ENCODE measurements around the gene CDKAL1. TPM values are rescaled to one million over a fixed set of nuclear protein-coding genes. Genes with fewer than 3 reads are reported as not detected.
"Not testable (repeated sequence)": the region's sequence is repeated elsewhere in the genome, so short reads cannot be mapped to it uniquely, and the experiment has no call there.

CDKAL1 gene
- total RNA-seq, 2 donors from 2014 or later = 23.0 to 23.7 TPM

DNA sequence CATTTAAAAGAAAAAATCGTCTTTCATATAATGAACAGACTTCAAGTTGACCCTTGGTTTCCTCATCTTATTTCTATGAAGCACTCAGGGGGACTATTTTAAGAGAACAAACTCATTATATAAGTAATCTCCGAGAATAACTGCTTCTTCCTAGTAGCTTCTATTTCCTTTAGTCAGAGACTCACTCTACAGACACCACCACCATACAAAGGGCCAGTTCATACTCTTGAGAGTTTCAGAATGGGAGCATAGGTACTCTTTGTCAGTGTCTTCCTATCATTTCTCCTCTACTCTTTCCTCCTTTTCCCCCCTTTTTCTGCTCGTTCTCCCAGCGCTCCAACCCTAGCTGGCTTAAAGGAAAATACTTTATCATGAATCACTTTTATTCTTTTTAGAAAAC lies 104.9 kb downstream of the CDKAL1 start:
- Mint-ChIP-seq H3K4me3 (no peak overlapping the region), H3K27me3 (no peaks in the 10 kb centered on the region), H3K4me1 (peaks cover 12% of the 10 kb centered on the region), H3K27ac (no peak overlapping the region), H3K36me3 (ENCODE audit: low read depth) (peaks cover 10% of the 10 kb centered on the region)
- DNase-seq (no peak), ATAC-seq (no peak)
- no peaks in the 10 kb centered on the region for H3K9me3 ChIP-seq (ENCODE audit: control insufficient read depth, low read length, poor library complexity, severe bottlenecking)

- no peak overlapping the region for H3K4me3 Mint-ChIP-seq
- no peak for ATAC-seq
- H3K36me3 Mint-ChIP-seq (ENCODE audit: low read depth) = peaks cover 10% of the 10 kb centered on the region
- peaks cover 12% of the 10 kb centered on the region for H3K4me1 Mint-ChIP-seq
- no peak for DNase-seq
- H3K27me3 Mint-ChIP-seq = no peaks in the 10 kb centered on the region
- H3K9me3 ChIP-seq (ENCODE audit: control insufficient read depth, low read length, poor library complexity, severe bottlenecking) = no peaks in the 10 kb centered on the region
- H3K27ac Mint-ChIP-seq = no peak overlapping the region
Observed at GRCh38 chr6:20640181-20640580, 105.9 kb downstream of the CDKAL1 start.

DNA sequence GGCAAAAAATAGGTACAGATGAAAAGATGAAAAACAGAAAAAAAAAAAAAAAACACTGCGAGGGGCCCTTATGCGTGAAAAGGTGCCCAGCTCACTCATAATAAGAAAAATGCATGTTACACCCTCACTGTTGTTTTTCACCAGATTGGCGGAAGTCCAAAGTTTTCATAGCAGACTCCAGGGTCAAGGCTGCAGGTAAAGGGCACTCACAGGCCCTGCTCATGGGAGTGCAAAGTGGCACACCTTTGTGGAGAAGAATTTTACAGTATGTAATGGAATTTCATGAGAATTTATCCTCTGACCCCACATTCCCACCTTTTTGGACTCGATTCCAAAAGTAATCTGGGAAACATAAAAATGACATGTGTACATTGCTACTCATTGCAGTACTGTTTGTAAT lies 108.2 kb downstream of the CDKAL1 start:
- peaks cover 10% of the 10 kb centered on the region for H3K36me3 Mint-ChIP-seq (ENCODE audit: low read depth)
- DNase-seq (no peak), ATAC-seq (no peak)
- peak overlapping the region; percentile 37 for H3K27ac Mint-ChIP-seq
- H3K4me1 Mint-ChIP-seq = peaks cover 6% of the 10 kb centered on the region
- H3K9me3 ChIP-seq (ENCODE audit: control insufficient read depth, low read length, poor library complexity, severe bottlenecking) = no peaks in the 10 kb centered on the region
- no peaks in the 10 kb centered on the region for H3K27me3 Mint-ChIP-seq
- H3K4me3 Mint-ChIP-seq = no peak overlapping the region

DNA sequence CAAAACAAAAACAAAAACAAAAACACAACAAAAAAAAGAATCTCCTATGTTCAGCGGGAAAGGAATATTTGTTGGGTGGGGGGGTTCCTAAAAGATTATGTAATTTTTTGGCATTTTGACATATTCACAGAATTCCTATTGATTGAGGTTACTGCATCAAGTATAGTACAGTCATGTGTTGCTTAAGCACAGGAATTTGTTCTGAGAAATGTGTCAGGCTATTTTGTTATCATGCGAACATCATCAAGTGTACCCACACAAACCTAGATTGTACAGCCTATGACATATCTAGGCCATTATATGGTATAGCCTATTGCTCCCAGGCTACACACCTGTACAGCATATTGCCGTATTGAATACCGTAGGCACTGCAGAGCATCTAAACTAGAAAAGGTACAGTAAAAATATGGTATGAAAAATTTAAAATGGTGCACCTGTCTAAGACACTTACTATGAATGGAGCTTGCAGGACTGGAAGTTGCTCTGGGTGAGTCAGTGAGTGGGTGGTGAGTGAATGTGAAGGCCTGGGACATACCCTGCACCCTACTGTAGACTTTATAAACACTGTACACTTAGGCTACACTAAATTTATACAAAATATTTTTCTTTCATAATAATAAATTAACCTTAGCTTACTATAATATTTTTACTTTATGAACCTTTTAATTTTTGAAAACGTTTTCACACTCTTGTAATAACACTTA lies 110.6 kb downstream of the CDKAL1 start:
- no peaks in the 10 kb centered on the region for H3K9me3 ChIP-seq (ENCODE audit: control insufficient read depth, low read length, poor library complexity, severe bottlenecking)
- ATAC-seq (no peak), DNase-seq (no peak)
- H3K27me3 Mint-ChIP-seq = no peaks in the 10 kb centered on the region
- no peak overlapping the region for H3K27ac Mint-ChIP-seq
- peaks cover 11% of the 10 kb centered on the region for H3K36me3 Mint-ChIP-seq (ENCODE audit: low read depth)
- H3K4me1 Mint-ChIP-seq = peaks cover 7% of the 10 kb centered on the region
- H3K4me3 Mint-ChIP-seq = no peak overlapping the region

- not testable (repeated sequence) for H3K27me3 Mint-ChIP-seq; H3K9me3 ChIP-seq (ENCODE audit: control insufficient read depth, low read length, poor library complexity, severe bottlenecking); ATAC-seq; H3K4me1 Mint-ChIP-seq; H3K4me3 Mint-ChIP-seq; H3K27ac Mint-ChIP-seq; H3K36me3 Mint-ChIP-seq (ENCODE audit: low read depth); DNase-seq
Observed at GRCh38 chr6:20645572-20645971, 111.3 kb downstream of the CDKAL1 start.

- H3K27ac Mint-ChIP-seq = no peak overlapping the region
- H3K9me3 ChIP-seq (ENCODE audit: control insufficient read depth, low read length, poor library complexity, severe bottlenecking) = no peaks in the 10 kb centered on the region
- H3K36me3 Mint-ChIP-seq (ENCODE audit: low read depth) = peaks cover 8% of the 10 kb centered on the region
- H3K4me1 Mint-ChIP-seq = peaks cover 13% of the 10 kb centered on the region
- ATAC-seq (no peak), DNase-seq (no peak)
- no peaks in the 10 kb centered on the region for H3K27me3 Mint-ChIP-seq
- H3K4me3 Mint-ChIP-seq = no peak overlapping the region
Observed at GRCh38 chr6:20647585-20647984, 113.3 kb downstream of the CDKAL1 start.

DNA sequence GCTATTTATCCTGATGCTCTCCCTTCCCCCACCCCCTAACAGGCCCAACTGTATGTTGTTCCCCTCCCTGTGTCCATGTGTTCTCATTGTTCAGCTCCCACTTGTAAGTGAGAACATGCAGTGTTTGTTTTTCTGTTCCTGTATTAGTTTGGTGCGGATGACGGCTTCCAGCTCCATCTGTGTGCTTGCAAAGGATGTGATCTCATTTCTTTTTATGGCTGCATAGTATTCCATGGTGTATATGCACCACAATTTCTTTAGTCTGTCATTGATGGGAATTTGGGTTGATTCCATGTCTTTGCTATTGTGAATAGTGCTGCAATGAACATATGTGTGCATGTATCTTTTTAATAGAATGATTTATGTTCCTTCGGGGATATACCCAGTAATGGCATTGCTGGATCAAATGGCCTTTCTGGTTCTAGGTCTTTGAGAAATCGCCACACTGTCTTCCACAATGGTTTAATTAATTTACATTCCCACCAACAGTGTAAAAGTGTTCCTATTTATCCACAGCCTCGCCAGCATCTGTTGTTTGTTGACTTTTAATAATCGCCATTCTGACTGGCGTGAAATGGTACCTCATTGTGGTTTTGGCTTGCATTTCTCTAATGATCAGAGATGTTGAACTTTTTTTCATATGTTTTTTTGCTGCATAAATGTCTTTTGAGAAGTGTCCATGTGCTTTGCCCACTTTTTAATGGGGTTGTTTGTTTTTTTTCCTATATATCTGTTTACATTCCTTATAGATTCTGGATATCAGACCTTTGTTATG lies 115.6 kb downstream of the CDKAL1 start:
- peaks cover 13% of the 10 kb centered on the region for H3K4me1 Mint-ChIP-seq
- H3K27me3 Mint-ChIP-seq; DNase-seq; H3K4me3 Mint-ChIP-seq; H3K9me3 ChIP-seq (ENCODE audit: control insufficient read depth, low read length, poor library complexity, severe bottlenecking); H3K36me3 Mint-ChIP-seq (ENCODE audit: low read depth); H3K27ac Mint-ChIP-seq; ATAC-seq: not testable (repeated sequence)

GRCh38 chr6:20652299-20653084 lies 118.2 kb downstream of the CDKAL1 start:
- H3K27ac Mint-ChIP-seq = no peak overlapping the region
- peaks cover 5% of the 10 kb centered on the region for H3K36me3 Mint-ChIP-seq (ENCODE audit: low read depth)
- ATAC-seq (no peak), DNase-seq (no peak)
- no peak overlapping the region for H3K4me3 Mint-ChIP-seq
- H3K27me3 Mint-ChIP-seq = no peaks in the 10 kb centered on the region
- H3K4me1 Mint-ChIP-seq = peaks cover 16% of the 10 kb centered on the region
- H3K9me3 ChIP-seq (ENCODE audit: control insufficient read depth, low read length, poor library complexity, severe bottlenecking) = no peaks in the 10 kb centered on the region

GRCh38 chr6:20653085-20653479 lies 118.8 kb downstream of the CDKAL1 start:
- no peak overlapping the region for H3K4me3 Mint-ChIP-seq

DNA sequence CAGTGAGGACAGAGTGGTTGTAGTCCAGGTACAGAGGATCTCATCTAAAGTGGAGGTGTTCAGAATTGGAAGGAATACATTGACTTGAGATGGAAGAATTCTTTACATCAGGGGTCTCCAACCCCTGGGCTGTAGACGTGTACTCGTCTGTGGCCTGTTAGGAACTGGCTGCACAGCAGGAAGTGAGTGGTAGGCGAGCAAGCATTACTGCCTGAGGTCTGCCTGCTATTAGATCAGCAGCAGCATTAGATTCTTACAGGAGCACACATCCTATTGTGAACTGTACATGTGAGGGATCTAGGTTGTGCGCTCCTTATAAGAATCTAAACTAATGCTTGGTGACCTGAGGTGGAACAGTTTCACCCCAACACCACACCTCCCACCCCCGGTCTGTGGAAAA lies 121.1 kb downstream of the CDKAL1 start:
- no peak overlapping the region for H3K27ac Mint-ChIP-seq
- no peaks in the 10 kb centered on the region for H3K9me3 ChIP-seq (ENCODE audit: control insufficient read depth, low read length, poor library complexity, severe bottlenecking)
- no peak overlapping the region for H3K4me3 Mint-ChIP-seq
- peaks cover 3% of the 10 kb centered on the region for H3K36me3 Mint-ChIP-seq (ENCODE audit: low read depth)
- ATAC-seq = no peak
- no peak for DNase-seq
- no peaks in the 10 kb centered on the region for H3K27me3 Mint-ChIP-seq
- peaks cover 15% of the 10 kb centered on the region for H3K4me1 Mint-ChIP-seq

More at GRCh38 chr6:20653085-20653479, 118.8 kb downstream of the CDKAL1 start:
- Mint-ChIP-seq H3K4me1 (peaks cover 15% of the 10 kb centered on the region), H3K27me3 (no peaks in the 10 kb centered on the region), H3K36me3 (ENCODE audit: low read depth) (peaks cover 5% of the 10 kb centered on the region), H3K27ac (no peak overlapping the region)
- ATAC-seq (no peak), DNase-seq (no peak)
- H3K9me3 ChIP-seq (ENCODE audit: control insufficient read depth, low read length, poor library complexity, severe bottlenecking) = no peaks in the 10 kb centered on the region

DNA sequence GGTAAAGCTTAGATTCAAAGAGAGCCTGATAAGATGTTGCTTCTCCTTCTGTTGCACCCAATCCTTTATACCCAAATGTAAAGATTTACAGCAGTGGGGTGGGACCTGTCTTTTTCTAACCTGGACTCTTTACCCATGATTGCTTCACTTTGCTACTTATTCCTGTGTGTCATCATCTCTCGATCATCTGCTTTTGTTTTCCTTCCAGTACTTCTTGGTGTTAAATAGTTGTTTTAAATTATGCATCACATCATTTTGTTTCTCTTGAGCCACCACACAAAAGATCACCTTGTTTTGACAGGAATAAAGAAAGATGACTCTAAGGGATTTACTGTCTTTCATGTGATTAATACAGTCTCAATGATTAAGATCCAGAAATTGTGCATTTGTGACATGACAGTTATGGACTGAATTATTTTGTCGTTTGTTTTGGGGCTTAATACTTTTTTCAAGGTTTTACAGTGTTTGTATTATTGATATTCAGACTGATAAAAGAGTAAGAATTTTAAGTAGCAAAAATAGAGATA lies 123.1 kb downstream of the CDKAL1 start:
- ATAC-seq (no peak), DNase-seq (no peak)
- H3K4me3 Mint-ChIP-seq = no peak overlapping the region
- H3K27ac Mint-ChIP-seq = no peak overlapping the region
- peaks cover 14% of the 10 kb centered on the region for H3K4me1 Mint-ChIP-seq
- H3K9me3 ChIP-seq (ENCODE audit: control insufficient read depth, low read length, poor library complexity, severe bottlenecking) = no peaks in the 10 kb centered on the region
- H3K36me3 Mint-ChIP-seq (ENCODE audit: low read depth) = peaks cover 2% of the 10 kb centered on the region
- no peaks in the 10 kb centered on the region for H3K27me3 Mint-ChIP-seq

GRCh38 chr6:20658053-20658452 lies 123.8 kb downstream of the CDKAL1 start:
- DNase-seq (no peak), ATAC-seq (no peak)
- H3K27me3 Mint-ChIP-seq = no peaks in the 10 kb centered on the region
- H3K36me3 Mint-ChIP-seq (ENCODE audit: low read depth) = no peaks in the 10 kb centered on the region
- no peak overlapping the region for H3K27ac Mint-ChIP-seq
- H3K9me3 ChIP-seq (ENCODE audit: control insufficient read depth, low read length, poor library complexity, severe bottlenecking) = no peaks in the 10 kb centered on the region
- peaks cover 17% of the 10 kb centered on the region for H3K4me1 Mint-ChIP-seq
- no peak overlapping the region for H3K4me3 Mint-ChIP-seq

- Mint-ChIP-seq H3K27me3 (no peaks in the 10 kb centered on the region), H3K4me3 (no peak overlapping the region), H3K27ac (no peak overlapping the region), H3K4me1 (peaks cover 17% of the 10 kb centered on the region), H3K36me3 (ENCODE audit: low read depth) (no peaks in the 10 kb centered on the region)
- no peaks in the 10 kb centered on the region for H3K9me3 ChIP-seq (ENCODE audit: control insufficient read depth, low read length, poor library complexity, severe bottlenecking)
- DNase-seq (no peak), ATAC-seq (no peak)
Observed at GRCh38 chr6:20658516-20658915, 124.3 kb downstream of the CDKAL1 start.
